Activated CD4-positive, alpha-beta memory T cell treated with anti-CD3 and anti-CD28 coated beads for 36 hours (primary cell): Measurements from ENCODE around the gene ABHD16B. TPM values are rescaled to one million over a fixed set of nuclear protein-coding genes. Genes with fewer than 3 reads are reported as not detected.

Experiments used
- CTCF ChIA-PET: fragments of 350-600 bp; sonication (Branson Sonifier 250); formaldehyde crosslinking; loops from one replicate; lab custom pipeline; 2021; ENCODE audit warnings: antibody characterized with exemption, inconsistent platforms; lab: Charles Lee
- POLR2A ChIA-PET: fragments of 350-600 bp; sonication (Branson Sonifier 250); formaldehyde crosslinking; loops from one replicate; lab custom pipeline; 2021; ENCODE audit warnings: antibody characterized with exemption; lab: Charles Lee
- DNase-seq: peaks from one replicate; pipeline ENCODE4 v3.0.0-alpha.2; 2020
- H3K27ac Mint-ChIP-seq: one replicate; pipeline ENCODE4 v1.8.0; 2021; ENCODE audit warnings: mixed read lengths
- H3K27me3 Mint-ChIP-seq: one replicate; pipeline ENCODE4 v1.8.0; 2021; ENCODE audit warnings: mixed read lengths
- H3K36me3 Mint-ChIP-seq: one replicate; pipeline ENCODE4 v1.8.0; 2021; ENCODE audit warnings: mixed read lengths
- H3K4me1 Mint-ChIP-seq: one replicate; pipeline ENCODE4 v1.8.0; 2021; ENCODE audit warnings: low read depth, mixed read lengths
- H3K4me3 Mint-ChIP-seq: one replicate; pipeline ENCODE4 v1.8.0; 2021; ENCODE audit warnings: mild to moderate bottlenecking, mixed read lengths
- H3K9me3 Mint-ChIP-seq: one replicate; pipeline ENCODE4 v1.8.0; 2021; ENCODE audit warnings: mixed read lengths
- intact Hi-C: fragments of 100-400 bp; cut with micrococcal nuclease; formaldehyde crosslinking; loops from one replicate; pipeline ENCODE4 v1.15.1; 2023
- total RNA-seq, 2 experiments: library from RNA; stranded (reverse); gene quantifications; one replicate each; pipeline ENCODE4 v1.2.3, GENCODE V29; 2021

Gene ABHD16B
- total RNA-seq, 2 experiments from 2014 or later = not detected

- Mint-ChIP-seq H3K4me3 (no peak overlapping the region), H3K27me3 (peaks cover 12% of the 10 kb centered on the region), H3K9me3 (no peaks in the 10 kb centered on the region), H3K36me3 (no peaks in the 10 kb centered on the region), H3K27ac (no peak overlapping the region), H3K4me1 (no peaks in the 10 kb centered on the region)
- ChIA-PET CTCF (interaction anchor here (0.5 kb wide), 1 partner anchor 72 kb away, joined by 4 read pairs; no protein-coding TSS in a partner anchor), POLR2A (no interaction called here)
- intact Hi-C loops = no loop called here
- DNase-seq = no peak
Measured at GRCh38 chr20:63837479-63837878, 23.8 kb upstream of the ABHD16B start.

GRCh38 chr20:63839620-63840019 lies 21.7 kb upstream of the ABHD16B start:
- no peak for DNase-seq
- peaks cover 18% of the 10 kb centered on the region for H3K27me3 Mint-ChIP-seq
- CTCF ChIA-PET = no interaction called here
- no peak overlapping the region for H3K4me3 Mint-ChIP-seq
- no peaks in the 10 kb centered on the region for H3K36me3 Mint-ChIP-seq
- intact Hi-C loops = no loop called here
- POLR2A ChIA-PET = no interaction called here
- no peak overlapping the region for H3K27ac Mint-ChIP-seq
- no peaks in the 10 kb centered on the region for H3K9me3 Mint-ChIP-seq
- H3K4me1 Mint-ChIP-seq = peaks cover 4% of the 10 kb centered on the region

- H3K4me1 Mint-ChIP-seq = peaks cover 4% of the 10 kb centered on the region
- CTCF ChIA-PET = no interaction called here
- peaks cover 25% of the 10 kb centered on the region for H3K27me3 Mint-ChIP-seq
Measured at GRCh38 chr20:63840405-63840828, 20.9 kb upstream of the ABHD16B start.

GRCh38 chr20:63842258-63842657 lies 19.0 kb upstream of the ABHD16B start:
- ChIA-PET CTCF (interaction anchor here (0.6 kb wide), 1 partner anchor 16 kb away, joined by 3 read pairs; no protein-coding TSS in a partner anchor), POLR2A (no interaction called here)
- H3K9me3 Mint-ChIP-seq = no peaks in the 10 kb centered on the region
- peaks cover 28% of the 10 kb centered on the region for H3K27me3 Mint-ChIP-seq
- no peak for DNase-seq
- no peak overlapping the region for H3K4me3 Mint-ChIP-seq
- intact Hi-C loops = no loop called here
- H3K4me1 Mint-ChIP-seq = peaks cover 6% of the 10 kb centered on the region
- H3K36me3 Mint-ChIP-seq = no peaks in the 10 kb centered on the region
- no peak overlapping the region for H3K27ac Mint-ChIP-seq

More at GRCh38 chr20:63840405-63840828, 20.9 kb upstream of the ABHD16B start:
- Mint-ChIP-seq H3K9me3 (no peaks in the 10 kb centered on the region), H3K36me3 (no peaks in the 10 kb centered on the region), H3K4me3 (no peak overlapping the region), H3K27ac (no peak overlapping the region)
- intact Hi-C loops = no loop called here
- DNase-seq = no peak
- POLR2A ChIA-PET = no interaction called here

- ChIA-PET CTCF (no interaction called here), POLR2A (no interaction called here)
- Mint-ChIP-seq H3K36me3 (no peaks in the 10 kb centered on the region), H3K27me3 (peaks cover 28% of the 10 kb centered on the region), H3K9me3 (no peaks in the 10 kb centered on the region), H3K4me1 (peaks cover 6% of the 10 kb centered on the region), H3K4me3 (no peak overlapping the region), H3K27ac (no peak overlapping the region)
- intact Hi-C loops = no loop called here
- DNase-seq = no peak
Measured at GRCh38 chr20:63843222-63843621, 18.1 kb upstream of the ABHD16B start.

- peaks cover 6% of the 10 kb centered on the region for H3K4me1 Mint-ChIP-seq
- H3K27ac Mint-ChIP-seq = no peak overlapping the region
- intact Hi-C loops = no loop called here
- H3K27me3 Mint-ChIP-seq = peaks cover 31% of the 10 kb centered on the region
- H3K36me3 Mint-ChIP-seq = no peaks in the 10 kb centered on the region
- DNase-seq = no peak
- ChIA-PET CTCF (no interaction called here), POLR2A (no interaction called here)
- no peaks in the 10 kb centered on the region for H3K9me3 Mint-ChIP-seq
- H3K4me3 Mint-ChIP-seq = no peak overlapping the region
Measured at GRCh38 chr20:63843778-63844177, 17.5 kb upstream of the ABHD16B start.

- Mint-ChIP-seq H3K27me3 (peaks cover 33% of the 10 kb centered on the region), H3K4me1 (peaks cover 6% of the 10 kb centered on the region), H3K27ac (no peak overlapping the region), H3K36me3 (no peaks in the 10 kb centered on the region), H3K9me3 (no peaks in the 10 kb centered on the region), H3K4me3 (no peak overlapping the region)
- intact Hi-C loops = no loop called here
- POLR2A ChIA-PET = no interaction called here
- no peak for DNase-seq
- CTCF ChIA-PET = no interaction called here
Measured at GRCh38 chr20:63844511-63844991, 16.7 kb upstream of the ABHD16B start.

- ChIA-PET POLR2A (interaction anchor here (0.5 kb wide), 1 partner anchor 16 kb away, joined by 3 read pairs; no protein-coding TSS in a partner anchor), CTCF (interaction anchor here (0.9 kb wide), 1 partner anchor 134 kb away, joined by 4 read pairs; no protein-coding TSS in a partner anchor)
- H3K9me3 Mint-ChIP-seq = no peaks in the 10 kb centered on the region
- H3K4me3 Mint-ChIP-seq = no peak overlapping the region
- no peak for DNase-seq
- H3K4me1 Mint-ChIP-seq = peaks cover 15% of the 10 kb centered on the region
- H3K27ac Mint-ChIP-seq = no peak overlapping the region
- intact Hi-C loops = no loop called here
- H3K27me3 Mint-ChIP-seq = peaks cover 47% of the 10 kb centered on the region
- H3K36me3 Mint-ChIP-seq = no peaks in the 10 kb centered on the region
Measured at GRCh38 chr20:63846128-63846771, 15.0 kb upstream of the ABHD16B start.

GRCh38 chr20:63846888-63847236 lies 14.4 kb upstream of the ABHD16B start:
- ChIA-PET CTCF (no interaction called here), POLR2A (interaction anchor here (0.5 kb wide), 1 partner anchor 16 kb away, joined by 3 read pairs; no protein-coding TSS in a partner anchor)

GRCh38 chr20:63847237-63848002 lies 13.9 kb upstream of the ABHD16B start:
- H3K36me3 Mint-ChIP-seq = no peaks in the 10 kb centered on the region
- intact Hi-C loops = no loop called here
- H3K9me3 Mint-ChIP-seq = no peaks in the 10 kb centered on the region
- DNase-seq = no peak
- H3K4me1 Mint-ChIP-seq = peaks cover 20% of the 10 kb centered on the region
- CTCF ChIA-PET = interaction anchor here (0.9 kb wide), 1 partner anchor 62 kb away, joined by 3 read pairs; no protein-coding TSS in a partner anchor
- H3K4me3 Mint-ChIP-seq = no peak overlapping the region
- H3K27ac Mint-ChIP-seq = no peak overlapping the region
- POLR2A ChIA-PET = no interaction called here
- H3K27me3 Mint-ChIP-seq = peaks cover 47% of the 10 kb centered on the region

More at GRCh38 chr20:63846888-63847236, 14.4 kb upstream of the ABHD16B start:
- H3K4me3 Mint-ChIP-seq = no peak overlapping the region
- DNase-seq = no peak
- no peaks in the 10 kb centered on the region for H3K36me3 Mint-ChIP-seq
- intact Hi-C loops = no loop called here
- H3K27me3 Mint-ChIP-seq = peaks cover 48% of the 10 kb centered on the region
- peaks cover 18% of the 10 kb centered on the region for H3K4me1 Mint-ChIP-seq
- H3K27ac Mint-ChIP-seq = no peak overlapping the region
- no peaks in the 10 kb centered on the region for H3K9me3 Mint-ChIP-seq

GRCh38 chr20:63848003-63848911 lies 13.0 kb upstream of the ABHD16B start:
- DNase-seq = no peak
- no peaks in the 10 kb centered on the region for H3K36me3 Mint-ChIP-seq
- POLR2A ChIA-PET = no interaction called here
- CTCF ChIA-PET = interaction anchor here (0.9 kb wide), 1 partner anchor 63 kb away, joined by 3 read pairs; no protein-coding TSS in a partner anchor
- no peaks in the 10 kb centered on the region for H3K9me3 Mint-ChIP-seq
- H3K27me3 Mint-ChIP-seq = peaks cover 44% of the 10 kb centered on the region
- no peak overlapping the region for H3K27ac Mint-ChIP-seq
- H3K4me3 Mint-ChIP-seq = no peak overlapping the region
- H3K4me1 Mint-ChIP-seq = peaks cover 20% of the 10 kb centered on the region
- intact Hi-C loops = no loop called here
